GM12892 (cell line): ENCODE measurements around the gene SPRED3.

ENCODE experiments used
- POLR2A ChIP-seq: IDR thresholded peaks from 2 replicates; pipeline ENCODE4 v1.6.1; 2011; ENCODE audit warnings: low read depth, low read length, control low read depth
- POLR2AphosphoS5 ChIP-seq: IDR thresholded peaks from 2 replicates; pipeline ENCODE4 v1.6.1; 2011; ENCODE audit warnings: low read depth, low read length, control low read depth
- TAF1 ChIP-seq: IDR thresholded peaks from 2 replicates; pipeline ENCODE4 v1.6.1; 2011; ENCODE audit warnings: low read depth, mild to moderate bottlenecking, control low read depth, low read length, borderline replicate concordance

GRCh38 chr19:38389957-38390924, 1.7 kb downstream of the SPRED3 start:
- TF ChIP-seq POLR2A (no peak), TAF1 (no peak), POLR2AphosphoS5 (no peak)
